DMS79 treated with DMSO at 0.1 percent for 48 hours (cell line): Measurements from ENCODE around the gene RNF4.
"Not testable (repeated sequence)": the region's sequence is repeated elsewhere in the genome, so short reads cannot be mapped to it uniquely, and the experiment has no call there.

ENCODE experiments used
- DNase-seq: peaks from one replicate; lab custom pipeline; 2025; lab: John Stamatoyannopoulos, UW

RNF4 gene

GRCh38 chr4:2457481-2458295 is 11.2 kb upstream of the RNF4 start:
- no peak for DNase-seq

GRCh38 chr4:2458546-2459491 is 10.1 kb upstream of the RNF4 start:
- DNase-seq = peak; percentile 5

GRCh38 chr4:2459589-2460349 is 9.1 kb upstream of the RNF4 start:
- DNase-seq = no peak

GRCh38 chr4:2461246-2461960 is 7.5 kb upstream of the RNF4 start:
- no peak for DNase-seq

- peak; percentile 6 for DNase-seq
Observed at GRCh38 chr4:2462218-2462991, 6.5 kb upstream of the RNF4 start.

- DNase-seq = no peak
Observed at GRCh38 chr4:2462992-2463762, 5.7 kb upstream of the RNF4 start.

- DNase-seq = no peak
Observed at GRCh38 chr4:2465032-2465431, 3.9 kb upstream of the RNF4 start.

GRCh38 chr4:2465544-2465943 is 3.4 kb upstream of the RNF4 start:
- DNase-seq = not testable (repeated sequence)

GRCh38 chr4:2469192-2469984 is 482 bp downstream of the RNF4 start:
- peak; percentile 2 for DNase-seq

- no peak for DNase-seq
Observed at GRCh38 chr4:2470791-2471190, 1.9 kb downstream of the RNF4 start.

- no peak for DNase-seq
Observed at GRCh38 chr4:2472187-2472586, 3.3 kb downstream of the RNF4 start.

GRCh38 chr4:2478229-2478628 is 9.3 kb downstream of the RNF4 start:
- no peak for DNase-seq

- no peak for DNase-seq
Observed at GRCh38 chr4:2480649-2481048, 11.7 kb downstream of the RNF4 start.

GRCh38 chr4:2482192-2482591 is 13.3 kb downstream of the RNF4 start:
- DNase-seq = no peak

GRCh38 chr4:2482693-2483092 is 13.8 kb downstream of the RNF4 start:
- DNase-seq = no peak

GRCh38 chr4:2483237-2483636 is 14.3 kb downstream of the RNF4 start:
- no peak for DNase-seq

- no peak for DNase-seq
Observed at GRCh38 chr4:2484185-2484584, 15.3 kb downstream of the RNF4 start.

GRCh38 chr4:2484993-2485392 is 16.1 kb downstream of the RNF4 start:
- no peak for DNase-seq

GRCh38 chr4:2485956-2486355 is 17.1 kb downstream of the RNF4 start:
- no peak for DNase-seq
